Caco-2 (cell line): ENCODE measurements around the gene RWDD1. TPM values are rescaled to one million over a fixed set of nuclear protein-coding genes. Genes with fewer than 3 reads are reported as not detected.

Source experiments
- BruUV-seq: library from RNA; stranded (reverse); fragments of 400-500 nt; replicated peaks from 2 replicates; lab custom pipeline; 2021; lab: Mats Ljungman, UMichigan
- CTCF ChIA-PET: fragments of 300-600 bp; sonication (Branson Sonifier 250); formaldehyde crosslinking; loops from one replicate; lab custom pipeline; 2022; ENCODE audit warnings: antibody characterized with exemption; lab: Charles Lee
- POLR2A ChIA-PET: fragments of 300-600 bp; sonication (Branson Sonifier 250); formaldehyde crosslinking; loops from one replicate; lab custom pipeline; 2022; ENCODE audit warnings: antibody characterized with exemption; lab: Charles Lee
- DNase-seq, 2 experiments: peaks; one replicate each; pipeline versions ENCODE4 v3.0.0 to v3.0.0-alpha.2; 2020 to 2022
- H3K27me3 ChIP-seq: replicated peaks from 2 replicates; pipeline ENCODE4 v1.6.0; 2011; ENCODE audit warnings: low read length; ENCODE audit not compliant: control insufficient read depth, insufficient read depth
- H3K36me3 ChIP-seq: 2 replicates; pipeline ENCODE4 v1.5.1; 2011; ENCODE audit warnings: low read length; ENCODE audit not compliant: control insufficient read depth, insufficient read depth
- H3K4me1 ChIP-seq: fragments of 250-450 bp; sonication (Bioruptor Pico); 2 replicates; pipeline ENCODE4 v1.5.1; 2020; ENCODE audit warnings: mild to moderate bottlenecking
- H3K4me3 ChIP-seq: 2 replicates; pipeline ENCODE4 v1.5.1; 2011; ENCODE audit warnings: low read depth, mild to moderate bottlenecking, control low read depth, low read length
- H3K9me3 ChIP-seq: fragments of 250-450 bp; sonication (Bioruptor Pico); 2 replicates; pipeline ENCODE4 v1.5.1; 2020; ENCODE audit warnings: mild to moderate bottlenecking, moderate library complexity
- H3K27ac Mint-ChIP-seq: one replicate; pipeline ENCODE4 v1.8.0; 2022; ENCODE audit warnings: mixed read lengths; ENCODE audit not compliant: unreplicated experiment
- H3K27me3 Mint-ChIP-seq: one replicate; pipeline ENCODE4 v1.8.0; 2022; ENCODE audit warnings: mixed read lengths; ENCODE audit not compliant: insufficient read depth, unreplicated experiment
- H3K36me3 Mint-ChIP-seq: one replicate; pipeline ENCODE4 v1.8.0; 2022; ENCODE audit warnings: mild to moderate bottlenecking, mixed read lengths; ENCODE audit not compliant: insufficient read depth, unreplicated experiment
- H3K4me1 Mint-ChIP-seq: one replicate; pipeline ENCODE4 v1.8.0; 2022; ENCODE audit warnings: low read depth, mixed read lengths; ENCODE audit not compliant: unreplicated experiment
- H3K4me3 Mint-ChIP-seq: one replicate; pipeline ENCODE4 v1.8.0; 2022; ENCODE audit warnings: mild to moderate bottlenecking, moderate library complexity, mixed read lengths; ENCODE audit not compliant: unreplicated experiment
- H3K9me3 Mint-ChIP-seq: one replicate; pipeline ENCODE4 v1.8.0; 2022; ENCODE audit warnings: mixed read lengths; ENCODE audit not compliant: unreplicated experiment
- intact Hi-C: fragments of 100-400 bp; cut with micrococcal nuclease; formaldehyde crosslinking; loops from one replicate; pipeline ENCODE4 v1.10.0; 2022; ENCODE audit not compliant: unreplicated experiment
- total RNA-seq: library from RNA; stranded (reverse); gene quantifications from 2 replicates; pipeline ENCODE4 v1.2.3, GENCODE V29; 2022
- TF ChIP-seq, protein P1 (sequence below), 2 experiments: fragments of 200-600 bp in 1 of 2; IDR thresholded peaks; 1 replicate in 1 of 2; 2 replicates in 1 of 2; pipeline versions ENCODE4 v1.5.1 to v1.8.0; 2011 to 2022; ENCODE audit warnings: antibody characterized with exemption in 1 of 2, control low read depth in 1 of 2, inconsistent platforms in 1 of 2, low read depth in 1 of 2, low read length in 1 of 2, mild to moderate bottlenecking in 1 of 2, moderate library complexity in 1 of 2; ENCODE audit not compliant: insufficient read depth in 1 of 2, severe bottlenecking in 1 of 2, unreplicated experiment in 1 of 2

Gene RWDD1
- total RNA-seq, 1 experiment from 2014 or later, result 35.0 TPM

DNA sequence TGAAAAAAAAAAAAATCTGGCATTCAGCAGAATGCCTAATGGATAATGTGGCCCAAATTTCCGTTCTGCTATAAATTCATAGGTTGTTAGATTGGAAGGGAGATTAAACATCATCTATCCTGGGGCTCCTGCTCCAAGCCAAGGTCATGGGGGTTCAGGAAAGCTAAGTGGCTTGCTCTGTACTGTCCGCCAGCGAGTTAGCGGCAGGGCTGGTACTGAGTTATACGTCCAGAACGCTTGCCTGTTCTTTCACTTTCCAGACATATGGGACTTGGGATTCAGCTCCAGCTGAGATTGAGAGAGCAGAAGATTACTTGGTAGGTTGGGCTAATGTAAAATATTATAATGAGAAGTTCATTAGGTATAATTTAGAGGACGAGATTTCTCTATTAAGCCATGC lies 858 bp downstream of the RWDD1 start:
- no peak for DNase-seq
- ChIA-PET POLR2A (interaction anchor here (0.7 to 1.8 kb wide), 2 partner anchors 10 to 142 kb away, joined by 5 to 12 read pairs; no protein-coding TSS in a partner anchor), CTCF (interaction anchor here (0.7 to 2.1 kb wide), 4 partner anchors 9 to 303 kb away, joined by 3 to 13 read pairs (median 6); no protein-coding TSS in a partner anchor)
- Mint-ChIP-seq H3K27ac (peak overlapping the region; percentile 99), H3K4me3 (peak overlapping the region; percentile 98), H3K4me1 (peaks cover 12% of the 10 kb centered on the region), H3K9me3 (no peaks in the 10 kb centered on the region), H3K36me3 (peaks cover 22% of the 10 kb centered on the region), H3K27me3 (no peaks in the 10 kb centered on the region)
- BruUV-seq, result no TSS peak
- Histone ChIP-seq H3K9me3 (no peaks in the 10 kb centered on the region), H3K27me3 (no peaks in the 10 kb centered on the region), H3K4me3 (peak overlapping the region; percentile 96), H3K4me1 (peaks cover 6% of the 10 kb centered on the region; the same call in 1 of the 2 replicates), H3K36me3 (no peaks in the 10 kb centered on the region)
- TF ChIP-seq, protein P1, sequence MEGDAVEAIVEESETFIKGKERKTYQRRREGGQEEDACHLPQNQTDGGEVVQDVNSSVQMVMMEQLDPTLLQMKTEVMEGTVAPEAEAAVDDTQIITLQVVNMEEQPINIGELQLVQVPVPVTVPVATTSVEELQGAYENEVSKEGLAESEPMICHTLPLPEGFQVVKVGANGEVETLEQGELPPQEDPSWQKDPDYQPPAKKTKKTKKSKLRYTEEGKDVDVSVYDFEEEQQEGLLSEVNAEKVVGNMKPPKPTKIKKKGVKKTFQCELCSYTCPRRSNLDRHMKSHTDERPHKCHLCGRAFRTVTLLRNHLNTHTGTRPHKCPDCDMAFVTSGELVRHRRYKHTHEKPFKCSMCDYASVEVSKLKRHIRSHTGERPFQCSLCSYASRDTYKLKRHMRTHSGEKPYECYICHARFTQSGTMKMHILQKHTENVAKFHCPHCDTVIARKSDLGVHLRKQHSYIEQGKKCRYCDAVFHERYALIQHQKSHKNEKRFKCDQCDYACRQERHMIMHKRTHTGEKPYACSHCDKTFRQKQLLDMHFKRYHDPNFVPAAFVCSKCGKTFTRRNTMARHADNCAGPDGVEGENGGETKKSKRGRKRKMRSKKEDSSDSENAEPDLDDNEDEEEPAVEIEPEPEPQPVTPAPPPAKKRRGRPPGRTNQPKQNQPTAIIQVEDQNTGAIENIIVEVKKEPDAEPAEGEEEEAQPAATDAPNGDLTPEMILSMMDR (IDR thresholded peaks at IDR 0.05; ENCODE audit: insufficient read depth in 1 of 2, low read depth in 1 of 2, low read length in 1 of 2, severe bottlenecking in 1 of 2, unreplicated experiment in 1 of 2), result no peak
- intact Hi-C loops, result no loop called here

DNA sequence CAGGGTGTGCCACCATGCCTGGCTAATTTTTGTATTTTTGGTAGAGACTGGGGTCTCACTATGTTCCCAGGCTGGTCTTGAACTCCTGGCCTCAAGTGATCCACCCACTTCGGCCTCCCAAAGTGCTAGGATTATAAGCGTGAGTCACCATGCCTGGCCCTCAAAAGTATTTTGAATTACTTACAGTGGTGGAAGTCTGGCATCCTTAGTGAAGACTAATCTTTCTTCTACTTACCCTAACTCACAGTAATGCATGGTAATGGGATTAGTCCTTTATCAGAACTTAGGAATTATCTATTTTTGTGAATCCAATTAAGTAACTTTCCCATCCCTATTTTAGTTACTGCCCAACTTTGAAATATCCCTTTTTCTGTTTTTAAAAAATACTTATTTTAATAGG lies 3.9 kb downstream of the RWDD1 start:
- ChIA-PET POLR2A (no interaction called here), CTCF (no interaction called here)
- no peak overlapping the region for H3K4me3 Mint-ChIP-seq
- DNase-seq, result no peak
- Histone ChIP-seq H3K4me3 (no peak overlapping the region), H3K9me3 (no peaks in the 10 kb centered on the region), H3K27me3 (no peaks in the 10 kb centered on the region), H3K4me1 (peaks cover 6% of the 10 kb centered on the region; the same call in 1 of the 2 replicates), H3K36me3 (no peaks in the 10 kb centered on the region)
- H3K4me1 Mint-ChIP-seq, result peaks cover 12% of the 10 kb centered on the region
- TF ChIP-seq, protein P1 (IDR thresholded peaks at IDR 0.05; ENCODE audit: insufficient read depth in 1 of 2, low read depth in 1 of 2, low read length in 1 of 2, severe bottlenecking in 1 of 2, unreplicated experiment in 1 of 2), result no peak
- H3K27ac Mint-ChIP-seq, result no peak overlapping the region
- intact Hi-C loops, result no loop called here
- no TSS peak for BruUV-seq
- H3K27me3 Mint-ChIP-seq, result no peaks in the 10 kb centered on the region
- H3K36me3 Mint-ChIP-seq, result peaks cover 32% of the 10 kb centered on the region
- no peaks in the 10 kb centered on the region for H3K9me3 Mint-ChIP-seq

DNA sequence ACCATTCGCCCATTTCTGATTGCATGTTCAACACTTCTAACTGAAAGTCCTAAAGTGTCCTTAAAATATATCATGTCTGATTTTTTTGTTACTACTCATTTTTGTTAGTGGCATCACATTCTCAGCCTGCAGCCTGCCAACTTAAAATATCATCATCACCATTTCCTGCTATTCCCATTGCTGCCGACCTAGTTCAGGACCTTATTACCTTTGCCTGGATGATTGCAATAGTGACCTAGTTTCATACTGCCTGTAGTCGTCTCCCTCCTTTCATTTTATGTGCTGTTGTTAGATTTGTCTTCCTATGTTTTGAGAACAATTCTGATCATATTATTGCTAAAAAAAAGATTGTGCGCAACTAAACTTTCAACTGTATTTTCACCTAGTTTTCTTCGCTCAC lies 6.2 kb downstream of the RWDD1 start:
- POLR2A ChIA-PET, result no interaction called here
- Mint-ChIP-seq H3K27me3 (no peaks in the 10 kb centered on the region), H3K36me3 (peaks cover 37% of the 10 kb centered on the region), H3K27ac (no peak overlapping the region), H3K4me3 (no peak overlapping the region), H3K4me1 (peaks cover 11% of the 10 kb centered on the region), H3K9me3 (no peaks in the 10 kb centered on the region)
- no peak for DNase-seq
- H3K4me3 ChIP-seq, result no peak overlapping the region
- TF ChIP-seq, protein P1 (IDR thresholded peaks at IDR 0.05; ENCODE audit: insufficient read depth in 1 of 2, low read depth in 1 of 2, low read length in 1 of 2, severe bottlenecking in 1 of 2, unreplicated experiment in 1 of 2), result no peak
- H3K4me1 ChIP-seq, result peaks cover 6% of the 10 kb centered on the region; the same call in 1 of the 2 replicates
- CTCF ChIA-PET, result no interaction called here
- H3K9me3 ChIP-seq, result no peaks in the 10 kb centered on the region
- intact Hi-C loops, result no loop called here
- no TSS peak for BruUV-seq
- H3K36me3 ChIP-seq, result no peaks in the 10 kb centered on the region
- no peaks in the 10 kb centered on the region for H3K27me3 ChIP-seq
